Gastroesophageal sphincter (tissue), 4 donors: ENCODE results near the gene ARGLU1. TPM values are rescaled to one million over a fixed set of nuclear protein-coding genes. Genes with fewer than 3 reads are reported as not detected.

Experiments
- ATAC-seq: fragments of 150-250 bp; one replicate; pipeline ENCODE4 v1.9.1; 2016; ENCODE audit warnings: mild to moderate bottlenecking, moderate library complexity
- H3K27ac ChIP-seq, 4 donors: fragments of 200-600 bp; sonication (generic) in 3 of 4; 1 replicate in 3 of 4; 2 replicates in 1 of 4; pipeline ENCODE4 v1.5.1; 2016 to 2019
- H3K27me3 ChIP-seq: fragments of 200-600 bp; sonication (generic); one replicate; pipeline ENCODE4 v1.5.1; 2019
- H3K36me3 ChIP-seq, 2 donors: fragments of 200-600 bp; sonication (generic); one replicate each; pipeline ENCODE4 v1.5.1; 2019; ENCODE audit warnings: control low read depth in 1 of 2
- H3K4me1 ChIP-seq, 3 donors: fragments of 200-600 bp; sonication (generic); 1 replicate in 2 of 3; 2 replicates in 1 of 3; pipeline ENCODE4 v1.5.1; 2016 to 2019; ENCODE audit warnings: control low read depth in 2 of 3
- H3K4me3 ChIP-seq, 2 donors: fragments of 200-600 bp; sonication (generic); one replicate each; pipeline ENCODE4 v1.5.1; 2019; ENCODE audit warnings: mild to moderate bottlenecking in 1 of 2, moderate library complexity in 1 of 2
- H3K9me3 ChIP-seq, 3 donors: fragments of 200-600 bp; sonication (generic); one replicate each; pipeline ENCODE4 v1.5.1; 2017 to 2019; ENCODE audit warnings: control low read depth in 2 of 3
- CTCF ChIP-seq, 4 experiments: fragments of 200-600 bp in 2 of 4; fragments of 450-650 bp in 2 of 4; sonication (generic) in 1 of 4; IDR thresholded peaks; one replicate each; pipeline ENCODE4 v1.5.1; 2017 to 2019; ENCODE audit warnings: antibody characterized with exemption in 4 of 4, mild to moderate bottlenecking in 2 of 4, moderate library complexity in 2 of 4
- EP300 ChIP-seq: sonication (generic); formaldehyde crosslinking; IDR thresholded peaks from one replicate; pipeline ENCODE4 v1.6.1; 2017; ENCODE audit warnings: antibody characterized with exemption, mild to moderate bottlenecking
- POLR2A ChIP-seq, 2 donors: fragments of 450-650 bp; IDR thresholded peaks; one replicate each; pipeline ENCODE4 v1.6.1; 2017; ENCODE audit warnings: antibody characterized with exemption in 2 of 2, mild to moderate bottlenecking in 2 of 2, moderate library complexity in 1 of 2
- POLR2AphosphoS5 ChIP-seq: sonication (generic); formaldehyde crosslinking; IDR thresholded peaks from one replicate; pipeline ENCODE4 v1.6.1; 2017; ENCODE audit warnings: antibody characterized with exemption
- WGBS, 2 donors: methylation state at CpG; one replicate each; pipeline ENCODE4 v1.1.5; 2018; ENCODE audit warnings: low coverage in 1 of 2; 5-methylcytosine and 5-hydroxymethylcytosine counted together
- total RNA-seq, 4 donors: library from RNA; depleted of rRNA; stranded (reverse); fragments of >200 nt; gene quantifications; one replicate each; pipeline ENCODE4 v1.1.0, GENCODE V29; 2016

The ARGLU1 gene
- total RNA-seq, 4 donors from 2014 or later, result 25.5 to 140 (median 73.5) TPM

- no peak overlapping the region for H3K27ac ChIP-seq
- WGBS, 2 donors, result 74 to 81% methylated on average over 8 of the region's 9 CpGs
Measured at GRCh38 chr13:106503730-106504453, 64.0 kb downstream of the ARGLU1 start.

GRCh38 chr13:106503272-106503671 is 64.7 kb downstream of the ARGLU1 start:
- Histone ChIP-seq H3K4me3 (no peak overlapping the region), H3K27me3 (no peaks in the 10 kb centered on the region), H3K36me3 (no peaks in the 10 kb centered on the region), H3K4me1 (peaks cover 0 to 65% (median 8%) of the 10 kb centered on the region in 3 donors), H3K27ac (no peak overlapping the region), H3K9me3 (no peaks in the 10 kb centered on the region)
- 65 to 86% methylated on average over 5 of the region's 5 CpGs for WGBS, 2 donors
- no peak for ATAC-seq
- TF ChIP-seq POLR2A (IDR thresholded peaks at IDR 0.05), result no peak
- no peak for TF ChIP-seq POLR2AphosphoS5
- TF ChIP-seq EP300, result no peak
- no peak for TF ChIP-seq CTCF (IDR thresholded peaks at IDR 0.05)

More at GRCh38 chr13:106503730-106504453, 64.0 kb downstream of the ARGLU1 start:
- H3K4me3 ChIP-seq, result no peak overlapping the region
- TF ChIP-seq POLR2AphosphoS5 (no peak), CTCF (IDR thresholded peaks at IDR 0.05) (no peak), POLR2A (IDR thresholded peaks at IDR 0.05) (no peak), EP300 (no peak)
- no peaks in the 10 kb centered on the region for H3K9me3 ChIP-seq
- peaks cover 0 to 63% (median 5%) of the 10 kb centered on the region in 3 donors for H3K4me1 ChIP-seq
- H3K36me3 ChIP-seq, result no peaks in the 10 kb centered on the region
- H3K27me3 ChIP-seq, result no peaks in the 10 kb centered on the region
- ATAC-seq, result no peak

GRCh38 chr13:106500445-106500844 is 67.5 kb downstream of the ARGLU1 start:
- Histone ChIP-seq H3K4me3 (no peak overlapping the region), H3K4me1 (peaks cover 6 to 65% (median 20%) of the 10 kb centered on the region in 3 donors), H3K27ac (no peak overlapping the region), H3K36me3 (no peaks in the 10 kb centered on the region), H3K27me3 (no peaks in the 10 kb centered on the region), H3K9me3 (no peaks in the 10 kb centered on the region)
- WGBS, 2 donors, result 82 to 88% methylated on average over 6 of the region's 6 CpGs
- ATAC-seq, result no peak
- TF ChIP-seq POLR2AphosphoS5 (no peak), POLR2A (IDR thresholded peaks at IDR 0.05) (no peak), CTCF (IDR thresholded peaks at IDR 0.05) (no peak), EP300 (no peak)

- peak overlapping the region in 2 of 4 donors; percentile 75 for H3K27ac ChIP-seq
- H3K27me3 ChIP-seq, result no peaks in the 10 kb centered on the region
- ATAC-seq, result no peak
- WGBS, 2 donors, result 68 to 71% methylated on average over 4 of the region's 4 CpGs
- TF ChIP-seq POLR2A (IDR thresholded peaks at IDR 0.05), result no peak
- no peak for TF ChIP-seq CTCF (IDR thresholded peaks at IDR 0.05)
- TF ChIP-seq POLR2AphosphoS5, result no peak
- TF ChIP-seq EP300, result no peak
- no peak overlapping the region for H3K4me3 ChIP-seq
- no peaks in the 10 kb centered on the region for H3K36me3 ChIP-seq
- no peaks in the 10 kb centered on the region for H3K9me3 ChIP-seq
- H3K4me1 ChIP-seq, result peaks cover 6 to 60% (median 18%) of the 10 kb centered on the region in 3 donors
Measured at GRCh38 chr13:106499896-106500295, 68.0 kb downstream of the ARGLU1 start.

GRCh38 chr13:106499113-106499512 is 68.8 kb downstream of the ARGLU1 start:
- peaks cover 0 to 4% of the 10 kb centered on the region in 2 donors for H3K36me3 ChIP-seq
- peaks cover 6 to 59% (median 18%) of the 10 kb centered on the region in 3 donors for H3K4me1 ChIP-seq
- no peak for TF ChIP-seq CTCF (IDR thresholded peaks at IDR 0.05)
- TF ChIP-seq POLR2A (IDR thresholded peaks at IDR 0.05), result no peak
- TF ChIP-seq EP300, result no peak
- TF ChIP-seq POLR2AphosphoS5, result no peak
- no peaks in the 10 kb centered on the region for H3K27me3 ChIP-seq
- ATAC-seq, result no peak
- H3K4me3 ChIP-seq, result no peak overlapping the region
- no peaks in the 10 kb centered on the region for H3K9me3 ChIP-seq
- peak overlapping the region; percentile 28 to 75 (median 62) for H3K27ac ChIP-seq
- WGBS, 2 donors, result 44 to 45% methylated on average over 2 of the region's 2 CpGs
